GM18520 (cell line): ENCODE measurements around the gene USP51.
"Not testable (repeated sequence)": the region's sequence is repeated elsewhere in the genome, so short reads cannot be mapped to it uniquely, and the experiment has no call there.

Experiments
- ATAC-seq: cut with Tn5 transposase; IDR thresholded peaks from one replicate; pipeline ENCODE4 v1.9.1; 2021; ENCODE audit not compliant: unreplicated experiment

The USP51 gene

GRCh38 chrX:55465791-55466190 lies 23.9 kb downstream of the USP51 start:
- ATAC-seq, result not testable (repeated sequence)

GRCh38 chrX:55465108-55465507 lies 24.5 kb downstream of the USP51 start:
- not testable (repeated sequence) for ATAC-seq

GRCh38 chrX:55464050-55464449 lies 25.6 kb downstream of the USP51 start:
- ATAC-seq, result not testable (repeated sequence)

GRCh38 chrX:55459926-55460325 lies 29.7 kb downstream of the USP51 start:
- not testable (repeated sequence) for ATAC-seq

GRCh38 chrX:55459426-55459825 lies 30.2 kb downstream of the USP51 start:
- ATAC-seq, result not testable (repeated sequence)

GRCh38 chrX:55455708-55456107 lies 33.9 kb downstream of the USP51 start:
- ATAC-seq, result not testable (repeated sequence)

- ATAC-seq, result no peak
Observed at GRCh38 chrX:55452833-55453124, 36.9 kb downstream of the USP51 start.

- peak; percentile 97 for ATAC-seq
Observed at GRCh38 chrX:55451990-55452832, 37.4 kb downstream of the USP51 start, which contains the start of gene MAGEH1. MAGEH1 (plus strand) TSS chrX:55452127; CDS start chrX:55452375, 248 bp downstream.

- no peak for ATAC-seq
Observed at GRCh38 chrX:55451626-55451989, 38.0 kb downstream of the USP51 start.

- no peak for ATAC-seq
Observed at GRCh38 chrX:55451141-55451540, 38.5 kb downstream of the USP51 start.

GRCh38 chrX:55450259-55450658 lies 39.4 kb downstream of the USP51 start:
- ATAC-seq, result no peak

- ATAC-seq, result not testable (repeated sequence)
Observed at GRCh38 chrX:55443468-55443867, 46.2 kb downstream of the USP51 start.
